HFFc6 (cell line): ENCODE measurements around the gene PRADC1. TPM values are rescaled to one million over a fixed set of nuclear protein-coding genes. Genes with fewer than 3 reads are reported as not detected.

Experiments used
- DNase-seq: peaks from one replicate; pipeline ENCODE4 v3.0.0-alpha.2; 2018
- H3K27ac Mint-ChIP-seq: 2 replicates; pipeline ENCODE4 v1.8.0; 2020; ENCODE audit warnings: mild to moderate bottlenecking, mixed read lengths
- H3K27me3 Mint-ChIP-seq: 2 replicates; pipeline ENCODE4 v1.8.0; 2021; ENCODE audit warnings: mild to moderate bottlenecking, moderate library complexity, mixed read lengths; ENCODE audit not compliant: insufficient read depth
- H3K36me3 Mint-ChIP-seq: 2 replicates; pipeline ENCODE4 v1.8.0; 2021; ENCODE audit warnings: low read depth, mixed read lengths
- H3K4me1 Mint-ChIP-seq: 2 replicates; pipeline ENCODE4 v1.8.0; 2020; ENCODE audit warnings: low read depth, mixed read lengths
- H3K4me3 Mint-ChIP-seq: 2 replicates; pipeline ENCODE4 v1.8.0; 2020; ENCODE audit warnings: mild to moderate bottlenecking, moderate library complexity, mixed read lengths
- H3K9me3 Mint-ChIP-seq: 2 replicates; pipeline ENCODE4 v1.8.0; 2020; ENCODE audit warnings: mild to moderate bottlenecking, mixed read lengths
- CTCF ChIP-seq: fragments of 200-600 bp; sonication (generic); IDR thresholded peaks from 2 replicates; pipeline ENCODE4 v1.5.0; 2021; ENCODE audit warnings: antibody characterized with exemption, mild to moderate bottlenecking
- total RNA-seq, 6 experiments: library from RNA; stranded (reverse); fragmentation: NEBNext Ultra II Directional; extraction: Animal tissue kit (Norgen Biotek cat#: 25700); gene quantifications; 2 replicates in 1 of 6; 3 replicates in 5 of 6; pipeline ENCODE4 v1.2.3, GENCODE V29; 2021

The PRADC1 gene
- total RNA-seq, 6 experiments from 2014 or later, result 27.5 to 38.7 (median 31.7) TPM

GRCh38 chr2:73260338-73260984 lies 27.4 kb upstream of the PRADC1 start:
- peak; percentile 56 for DNase-seq
- Mint-ChIP-seq H3K4me1 (no peaks in the 10 kb centered on the region), H3K27ac (no peak overlapping the region), H3K27me3 (peaks cover 17% of the 10 kb centered on the region), H3K9me3 (no peaks in the 10 kb centered on the region), H3K4me3 (no peak overlapping the region), H3K36me3 (no peaks in the 10 kb centered on the region)
- TF ChIP-seq CTCF, result peak; percentile 75

GRCh38 chr2:73259704-73260337 lies 26.8 kb upstream of the PRADC1 start:
- H3K27ac Mint-ChIP-seq, result no peak overlapping the region
- no peaks in the 10 kb centered on the region for H3K36me3 Mint-ChIP-seq
- H3K4me3 Mint-ChIP-seq, result no peak overlapping the region
- DNase-seq, result no peak
- no peak for TF ChIP-seq CTCF
- no peaks in the 10 kb centered on the region for H3K9me3 Mint-ChIP-seq
- no peaks in the 10 kb centered on the region for H3K4me1 Mint-ChIP-seq
- peaks cover 17% of the 10 kb centered on the region for H3K27me3 Mint-ChIP-seq

DNA sequence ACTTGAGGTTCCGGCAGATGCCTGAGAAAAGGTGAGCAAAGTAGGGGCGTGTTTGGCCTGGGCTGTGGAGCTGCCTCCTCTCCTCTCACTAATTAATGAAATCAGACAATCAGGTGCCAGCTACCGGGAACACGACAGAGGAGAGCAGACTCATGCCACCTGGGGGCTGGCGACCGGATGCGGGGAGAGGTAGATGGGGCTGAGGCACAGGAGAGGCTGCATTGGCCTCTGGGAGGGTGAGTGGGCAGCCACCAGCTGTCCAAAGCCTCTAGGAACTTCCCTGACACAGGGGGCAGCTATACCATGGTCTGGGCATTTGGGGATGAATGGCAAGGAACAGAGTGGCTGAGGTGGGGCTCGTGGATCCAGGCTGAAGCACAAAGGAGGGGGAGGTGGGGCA lies 26.2 kb upstream of the PRADC1 start:
- H3K4me3 Mint-ChIP-seq, result no peak overlapping the region
- H3K27ac Mint-ChIP-seq, result no peak overlapping the region
- no peaks in the 10 kb centered on the region for H3K9me3 Mint-ChIP-seq
- peaks cover 17% of the 10 kb centered on the region for H3K27me3 Mint-ChIP-seq
- no peaks in the 10 kb centered on the region for H3K4me1 Mint-ChIP-seq
- H3K36me3 Mint-ChIP-seq, result no peaks in the 10 kb centered on the region
- no peak for DNase-seq
- no peak for TF ChIP-seq CTCF

GRCh38 chr2:73258913-73259215 lies 25.8 kb upstream of the PRADC1 start:
- Mint-ChIP-seq H3K27me3 (peaks cover 17% of the 10 kb centered on the region), H3K27ac (no peak overlapping the region), H3K4me1 (no peaks in the 10 kb centered on the region), H3K36me3 (no peaks in the 10 kb centered on the region), H3K9me3 (no peaks in the 10 kb centered on the region), H3K4me3 (no peak overlapping the region)
- TF ChIP-seq CTCF, result no peak
- no peak for DNase-seq

DNA sequence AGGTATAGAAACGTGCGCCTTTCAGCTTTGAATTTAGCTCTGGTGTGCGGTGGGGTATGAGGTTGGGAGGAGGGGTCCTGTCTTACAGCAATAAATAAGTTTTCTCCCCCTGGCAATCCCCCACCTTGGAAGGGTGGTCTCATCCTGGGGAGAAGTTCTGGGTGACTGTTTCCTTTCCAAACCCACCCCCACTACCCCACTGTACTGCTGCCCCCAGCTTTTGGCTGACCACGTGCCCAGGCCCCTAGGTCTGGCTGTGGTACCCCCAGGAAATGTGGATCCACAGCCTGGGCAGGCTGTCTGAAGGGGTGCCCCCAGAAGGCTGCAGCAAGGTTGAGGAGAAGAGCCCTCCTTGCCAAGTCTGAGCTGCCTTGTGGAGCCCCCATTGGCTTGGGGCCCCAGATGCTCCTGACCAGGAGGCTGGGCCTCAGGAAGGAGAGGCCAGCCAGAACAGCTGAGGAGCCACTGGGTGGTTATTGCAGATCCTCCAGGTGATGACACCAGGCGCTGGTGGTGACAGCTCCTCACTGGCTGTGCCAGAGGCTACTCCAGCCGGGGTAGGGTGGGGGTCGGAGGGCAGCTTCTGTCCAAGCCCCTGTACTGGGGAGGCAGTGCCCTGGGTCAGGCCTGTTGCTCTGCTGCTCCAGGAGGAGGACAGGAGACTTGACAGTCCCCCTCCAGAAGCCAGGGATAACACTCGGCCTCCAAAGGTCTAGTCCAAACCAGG lies 25.3 kb upstream of the PRADC1 start:
- no peak for DNase-seq
- Mint-ChIP-seq H3K27me3 (peaks cover 15% of the 10 kb centered on the region), H3K9me3 (no peaks in the 10 kb centered on the region), H3K27ac (no peak overlapping the region), H3K4me3 (no peak overlapping the region), H3K36me3 (0 out of 2 replicates have a peak, but pooled peaks cover 2% of the 10 kb centered on the region), H3K4me1 (no peaks in the 10 kb centered on the region)
- no peak for TF ChIP-seq CTCF
